HG02885 (cell line): ENCODE data around the gene REXO2.

Experiments used
- ATAC-seq: cut with Tn5 transposase; IDR thresholded peaks from one replicate; pipeline ENCODE4 v1.9.1; 2021; ENCODE audit warnings: mild to moderate bottlenecking; ENCODE audit not compliant: unreplicated experiment, poor library complexity

REXO2 gene

DNA sequence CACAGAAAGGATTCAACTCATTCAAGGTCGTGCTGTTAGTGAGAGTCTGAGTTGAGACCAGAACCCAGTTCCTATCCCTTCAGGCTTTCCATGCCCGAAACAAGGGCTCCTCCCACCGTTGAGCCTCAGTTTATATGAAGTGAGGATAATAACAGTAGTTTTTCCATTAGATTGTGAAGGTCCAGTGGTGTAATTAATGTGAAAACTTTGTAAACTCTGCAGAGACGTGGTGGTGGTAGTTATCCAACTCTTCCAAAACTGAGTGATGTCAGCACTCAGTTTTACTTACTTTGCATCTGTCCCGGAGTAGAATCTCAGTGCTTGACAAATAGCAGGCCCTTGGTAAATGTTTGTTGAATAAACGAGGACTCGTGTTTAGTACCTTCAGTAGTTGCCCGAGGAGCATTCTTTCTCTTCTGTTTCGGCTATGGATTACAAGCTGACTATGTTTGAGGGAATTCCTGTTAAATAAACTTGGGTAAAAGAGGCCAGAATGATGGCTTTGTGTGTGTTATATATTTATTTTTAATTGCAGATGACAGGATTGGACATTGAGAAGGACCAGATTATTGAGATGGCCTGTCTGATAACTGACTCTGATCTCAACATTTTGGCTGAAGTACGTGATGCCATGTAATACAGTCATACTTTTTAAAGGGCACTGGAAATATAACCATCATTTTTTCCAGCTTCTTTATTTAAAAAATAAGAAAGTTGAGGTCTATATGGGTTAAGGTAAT, 1.0 kb downstream of the REXO2 start:
- no peak for ATAC-seq

- ATAC-seq, result no peak
Measured at GRCh38 chr11:114440971-114441763, 1.9 kb downstream of the REXO2 start.

- no peak for ATAC-seq
Measured at GRCh38 chr11:114441921-114442320, 2.7 kb downstream of the REXO2 start.

- ATAC-seq, result no peak
Measured at GRCh38 chr11:114442536-114442935, 3.3 kb downstream of the REXO2 start.

DNA sequence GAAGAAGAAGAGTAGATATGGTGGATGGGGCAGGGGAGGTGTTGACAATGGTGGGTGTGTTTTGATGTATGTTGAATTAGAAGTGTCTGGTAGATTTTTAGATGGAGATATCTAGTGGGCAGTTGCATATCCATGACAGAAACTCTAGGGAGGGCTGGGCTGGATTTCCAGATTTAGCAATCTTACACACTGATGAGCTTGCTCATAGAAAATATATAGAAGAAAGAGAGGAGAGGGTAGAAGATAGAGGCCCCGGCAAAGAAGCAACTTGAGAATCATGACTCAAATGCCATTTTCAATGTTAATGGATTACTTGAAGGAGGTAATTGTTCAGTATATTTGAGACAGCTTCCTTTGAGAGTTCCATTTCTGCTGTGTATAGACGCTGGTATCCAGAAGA, 8.2 kb downstream of the REXO2 start:
- no peak for ATAC-seq

- ATAC-seq, result no peak
Measured at GRCh38 chr11:114447892-114448291, 8.6 kb downstream of the REXO2 start.

GRCh38 chr11:114448749-114449482, 9.6 kb downstream of the REXO2 start:
- no peak for ATAC-seq

DNA sequence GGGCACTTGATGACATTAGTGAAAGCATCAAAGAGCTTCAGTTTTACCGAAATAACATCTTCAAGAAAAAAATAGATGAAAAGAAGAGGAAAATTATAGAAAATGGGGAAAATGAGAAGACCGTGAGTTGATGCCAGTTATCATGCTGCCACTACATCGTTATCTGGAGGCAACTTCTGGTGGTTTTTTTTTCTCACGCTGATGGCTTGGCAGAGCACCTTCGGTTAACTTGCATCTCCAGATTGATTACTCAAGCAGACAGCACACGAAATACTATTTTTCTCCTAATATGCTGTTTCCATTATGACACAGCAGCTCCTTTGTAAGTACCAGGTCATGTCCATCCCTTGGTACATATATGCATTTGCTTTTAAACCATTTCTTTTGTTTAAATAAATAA, 10.6 kb downstream of the REXO2 start:
- no peak for ATAC-seq

DNA sequence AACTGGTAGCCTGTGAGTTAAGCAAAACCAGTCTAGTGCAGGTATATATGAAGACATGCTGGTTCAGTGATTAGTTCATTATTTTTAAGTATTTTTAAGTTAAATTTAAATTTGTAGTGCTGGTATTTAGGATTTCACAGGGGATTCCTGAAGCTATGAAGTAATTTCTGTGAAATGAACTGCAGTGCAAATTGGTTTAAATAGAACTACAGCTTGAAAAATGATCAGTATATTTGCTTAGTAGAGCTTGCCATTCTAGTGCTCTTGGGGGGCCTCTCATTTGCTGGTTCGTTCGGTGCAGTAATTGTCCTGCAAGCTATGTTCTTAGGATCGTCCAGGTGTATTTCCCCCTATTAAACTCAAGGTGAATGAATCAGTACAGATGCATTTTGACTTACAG, 13.1 kb downstream of the REXO2 start:
- no peak for ATAC-seq

GRCh38 chr11:114463999-114464398, 24.7 kb downstream of the REXO2 start:
- no peak for ATAC-seq

DNA sequence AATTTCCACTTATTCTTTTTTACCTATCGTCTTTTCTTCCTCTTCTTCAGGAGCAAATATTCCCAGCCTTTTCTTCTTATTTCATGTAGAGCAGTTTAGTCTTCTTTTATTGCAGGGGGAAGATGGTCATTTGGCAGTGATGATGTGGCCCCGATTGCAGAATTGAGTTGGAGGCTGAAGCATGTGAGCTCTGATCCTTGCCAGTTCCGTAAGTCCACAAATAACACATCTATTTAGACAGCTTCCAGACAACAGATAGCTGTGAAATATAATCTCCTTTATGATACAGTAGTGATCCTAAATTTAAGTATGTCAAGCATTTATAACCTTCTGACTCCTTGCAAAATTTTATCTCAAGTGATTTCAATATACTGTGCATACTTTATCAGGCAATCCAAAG, 27.5 kb downstream of the REXO2 start:
- no peak for ATAC-seq

DNA sequence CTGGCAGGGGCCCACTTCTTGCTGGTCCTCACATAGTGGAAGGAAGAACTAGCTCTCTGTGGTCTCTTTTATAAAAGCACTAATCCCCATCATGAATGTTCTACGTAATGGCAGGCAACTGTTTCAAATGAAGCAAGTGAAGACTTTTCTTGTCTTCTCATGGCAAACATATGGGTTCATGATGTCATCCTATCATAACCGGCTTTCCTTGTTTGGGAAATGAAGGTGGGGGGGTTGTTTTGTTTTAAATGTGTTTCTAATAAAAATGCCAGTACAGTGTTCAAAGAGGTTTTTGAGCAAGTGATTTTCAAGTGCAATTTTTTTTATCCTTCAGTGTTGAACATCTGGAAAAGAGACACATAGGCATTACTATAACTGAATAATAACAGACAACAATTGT, 33.4 kb downstream of the REXO2 start:
- ATAC-seq, result no peak

DNA sequence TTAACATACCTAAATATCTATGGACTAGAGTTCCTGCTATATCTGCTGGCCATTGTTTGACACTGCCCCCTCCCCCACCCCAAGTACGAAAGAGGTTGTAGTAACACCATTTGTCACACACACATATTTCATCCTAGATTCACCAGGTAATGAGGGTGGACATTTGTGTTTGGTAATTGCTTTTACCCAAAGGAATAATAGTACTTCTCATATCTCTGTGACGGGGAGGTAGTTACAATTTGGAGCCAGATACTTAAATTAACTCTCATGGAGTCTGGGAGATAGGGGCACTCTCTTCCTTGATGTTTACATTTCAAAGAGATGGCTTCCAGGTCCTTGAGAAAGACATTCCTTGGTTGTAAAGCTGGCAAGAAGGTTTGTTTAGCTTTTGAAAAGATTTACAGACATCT, 38.7 kb downstream of the REXO2 start:
- ATAC-seq, result no peak

DNA sequence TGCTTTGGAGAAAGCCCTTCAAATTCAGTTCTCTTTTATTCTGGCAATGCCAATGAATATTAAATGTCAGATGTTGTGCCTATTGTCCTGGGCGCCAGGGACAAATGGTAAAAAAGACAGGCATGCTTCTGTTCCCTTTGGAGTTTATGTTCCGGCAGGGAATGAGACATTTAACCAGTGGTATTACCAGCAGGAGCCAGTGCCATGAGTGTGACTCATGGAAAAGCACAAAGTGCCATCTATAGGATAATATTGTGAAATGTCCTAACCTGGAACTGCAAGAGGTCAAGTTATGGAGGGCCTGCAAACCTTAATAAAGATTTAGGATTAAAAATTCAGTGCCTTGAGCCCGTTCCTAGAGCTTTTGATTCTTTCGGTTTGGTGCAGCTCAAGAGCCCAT, 39.5 kb downstream of the REXO2 start:
- no peak for ATAC-seq

DNA sequence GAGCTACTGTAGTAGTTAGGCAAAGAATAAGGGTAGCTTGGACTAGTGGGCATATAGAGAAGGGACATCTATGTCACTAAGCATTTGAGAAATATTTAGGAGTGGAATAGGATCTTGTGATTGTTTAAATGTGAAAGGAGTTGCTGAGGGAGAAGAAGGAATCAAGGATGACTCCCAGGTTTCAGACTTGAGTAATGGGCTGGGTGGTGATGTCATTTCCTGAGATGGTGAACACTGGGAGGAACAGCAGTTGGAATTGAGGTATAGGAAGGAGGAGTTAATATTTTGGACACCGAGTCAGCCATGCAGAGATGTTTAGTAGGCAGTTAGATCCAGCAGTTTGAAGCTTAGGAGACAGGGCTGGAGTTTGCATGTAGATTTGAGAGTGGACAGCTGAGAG, 40.1 kb downstream of the REXO2 start:
- ATAC-seq, result no peak

GRCh38 chr11:114482114-114482513, 42.8 kb downstream of the REXO2 start:
- no peak for ATAC-seq

GRCh38 chr11:114483929-114484328, 44.7 kb downstream of the REXO2 start:
- ATAC-seq, result no peak

DNA sequence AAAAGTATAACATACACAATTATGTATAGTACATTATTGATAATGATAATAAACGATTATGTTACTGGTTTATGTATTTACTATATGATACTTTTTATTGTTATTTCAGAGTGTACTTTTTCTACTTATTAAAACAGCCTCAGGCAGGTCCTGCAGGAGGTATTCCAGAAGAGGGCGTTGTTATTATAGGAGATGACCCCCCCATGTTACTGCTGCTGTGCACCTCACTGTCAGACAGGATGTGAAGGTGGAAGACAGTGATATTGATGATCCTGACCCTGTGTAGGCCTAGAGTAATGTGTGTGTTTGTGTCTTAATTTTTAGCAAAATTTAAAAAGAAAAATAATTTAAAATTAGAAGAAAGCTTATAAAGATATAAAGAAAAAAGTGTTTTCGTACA, 57.6 kb downstream of the REXO2 start:
- ATAC-seq, result no peak

DNA sequence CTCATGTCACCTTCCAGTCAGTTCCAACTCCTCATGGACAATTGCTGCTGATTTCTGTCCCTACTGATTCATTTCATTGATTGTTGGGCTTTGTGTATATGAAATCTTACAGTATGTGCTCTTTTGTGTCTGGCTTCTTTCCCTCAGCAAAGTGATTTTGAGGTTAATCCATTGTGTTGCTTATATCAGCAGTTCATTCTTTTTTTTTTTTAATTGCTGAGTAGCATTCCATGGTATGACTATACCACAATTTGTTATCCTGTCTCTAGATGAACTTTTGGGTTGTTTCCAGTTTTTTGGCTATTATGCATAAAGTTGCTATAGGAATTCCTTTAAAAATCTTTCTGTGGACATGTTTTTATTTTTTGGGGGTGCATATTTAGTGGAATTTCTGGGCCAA, 60.5 kb downstream of the REXO2 start:
- ATAC-seq, result no peak
